Tibial nerve (tissue), 4 donors: ENCODE data around the gene LRCH4.

ENCODE experiments used
- CTCF ChIP-seq, 5 experiments: fragments of 200-600 bp in 3 of 5; fragments of 450-650 bp in 2 of 5; sonication (generic) in 3 of 5; IDR thresholded peaks; one replicate each; pipeline ENCODE4 v1.5.1; 2016 to 2019; ENCODE audit warnings: antibody characterized with exemption in 5 of 5, mild to moderate bottlenecking in 3 of 5, moderate library complexity in 2 of 5
- EP300 ChIP-seq, 2 donors: sonication (generic); formaldehyde crosslinking; IDR thresholded peaks; one replicate each; pipeline ENCODE4 v1.6.1; 2017; ENCODE audit warnings: antibody characterized with exemption in 2 of 2, mild to moderate bottlenecking in 1 of 2
- POLR2A ChIP-seq, 2 donors: fragments of 450-650 bp; IDR thresholded peaks; one replicate each; pipeline ENCODE4 v1.6.1; 2017; ENCODE audit warnings: antibody characterized with exemption in 2 of 2, mild to moderate bottlenecking in 2 of 2, moderate library complexity in 2 of 2

- TF ChIP-seq CTCF (IDR thresholded peaks at IDR 0.05) (peak in 1 of 5 experiments; percentile 60), POLR2A (IDR thresholded peaks at IDR 0.05) (peak in 1 of 2 donors; percentile 2), EP300 (IDR thresholded peaks at IDR 0.05) (peak in 1 of 2 donors; percentile 72)
Observed at GRCh38 chr7:100586266-100587025, 517 bp upstream of the LRCH4 start, which contains the start of gene FBXO24.
